RPMI7951 (cell line): Measurements from ENCODE around the gene MRPL34. TPM values are rescaled to one million over a fixed set of nuclear protein-coding genes. Genes with fewer than 3 reads are reported as not detected.
"Not testable (repeated sequence)": the region's sequence is repeated elsewhere in the genome, so short reads cannot be mapped to it uniquely, and the experiment has no call there.

ENCODE experiments used
- DNase-seq: peaks from one replicate; pipeline ENCODE4 v3.0.0-alpha.2; 2012; ENCODE audit warnings: low read depth
- total RNA-seq: library from RNA; depleted of rRNA; stranded (reverse); fragments of >200 nt; shearing (Covaris generic); gene quantifications from 2 replicates; pipeline ENCODE4 v1.2.3, GENCODE V29; 2014

Gene MRPL34
- total RNA-seq, 1 experiment from 2014 or later = 77.3 TPM

- no peak for DNase-seq
Observed at GRCh38 chr19:17285415-17286135, 20.1 kb upstream of the MRPL34 start.

DNA sequence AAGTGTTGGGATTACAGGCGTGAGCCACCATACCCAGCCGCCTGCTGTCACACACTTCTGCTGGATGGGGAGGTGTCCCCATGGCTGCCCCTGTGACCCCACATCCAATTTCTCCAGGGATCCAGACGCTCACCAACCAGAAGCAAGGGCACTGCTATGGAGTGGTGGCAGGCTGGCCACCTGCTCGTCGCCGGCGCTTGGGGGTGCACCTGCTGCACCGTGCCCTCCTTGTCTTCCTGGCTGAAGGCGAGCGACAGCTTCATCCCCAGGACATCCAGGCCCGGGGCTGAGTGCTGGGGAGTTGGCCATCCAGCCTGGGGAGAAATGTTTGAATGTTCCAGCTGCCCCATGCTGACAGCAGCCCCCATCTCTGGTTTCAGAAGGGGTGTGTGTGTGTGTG, 19.4 kb upstream of the MRPL34 start:
- no peak for DNase-seq

- DNase-seq = no peak
Observed at GRCh38 chr19:17286752-17287151, 18.9 kb upstream of the MRPL34 start.

DNA sequence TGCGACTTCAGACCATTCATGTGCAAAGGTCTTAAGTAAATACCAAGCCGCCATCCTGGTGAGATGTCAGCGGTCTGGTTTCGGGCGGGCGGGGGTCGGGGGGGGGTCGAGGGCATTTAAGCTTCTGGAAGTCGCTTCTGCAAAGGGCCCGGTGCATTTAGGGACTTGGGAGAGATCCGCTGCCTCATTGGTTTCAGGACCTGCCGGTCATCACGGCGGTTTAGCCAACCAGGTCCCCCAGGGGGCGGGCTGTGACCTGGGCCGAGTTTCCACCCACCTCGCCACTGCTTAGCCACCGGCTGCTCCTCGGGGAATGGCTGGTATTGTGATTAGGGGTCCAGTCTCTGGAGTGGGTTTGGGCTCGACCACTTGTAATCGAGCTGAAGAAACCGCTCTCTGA, 16.2 kb upstream of the MRPL34 start:
- peak; percentile 81 for DNase-seq

DNA sequence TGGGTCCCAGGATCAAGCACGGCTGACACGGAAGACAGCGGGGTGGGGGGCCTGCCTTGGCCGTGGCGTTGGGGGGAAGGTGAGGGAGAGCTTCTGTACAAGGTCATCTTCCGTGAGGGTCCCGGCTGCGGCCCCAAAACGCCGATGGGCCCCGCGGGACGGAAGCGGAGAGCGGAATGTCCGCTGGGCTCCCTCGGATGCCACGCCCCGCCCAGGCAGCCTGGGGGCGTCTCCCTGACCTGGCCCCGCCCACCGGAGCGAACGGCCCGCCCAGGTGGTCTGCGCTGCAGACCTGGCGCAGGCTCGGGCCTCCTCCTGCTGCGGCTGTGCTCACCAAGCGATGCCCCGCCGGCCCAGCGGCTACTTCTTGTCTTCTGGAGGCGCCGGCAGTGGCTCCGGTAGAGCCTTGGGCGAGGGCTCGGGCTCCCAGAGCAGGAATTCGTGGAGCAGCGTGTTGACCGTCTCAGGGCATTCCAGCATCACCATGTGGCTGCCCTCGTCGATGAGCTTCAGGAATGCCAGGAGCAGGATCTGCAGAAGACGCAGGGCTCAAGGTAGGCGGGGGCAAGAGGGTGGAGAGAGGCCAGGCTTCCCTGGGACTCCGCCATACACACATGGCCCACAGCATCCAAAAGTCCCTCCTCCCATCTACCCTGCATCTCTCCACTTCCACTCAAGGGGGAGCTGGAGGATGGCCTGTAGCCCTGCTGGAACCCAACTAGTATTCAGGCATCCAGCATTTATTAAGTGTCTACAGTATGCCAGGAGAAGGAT, 13.2 kb upstream of the MRPL34 start:
- DNase-seq = peak; percentile 91

DNA sequence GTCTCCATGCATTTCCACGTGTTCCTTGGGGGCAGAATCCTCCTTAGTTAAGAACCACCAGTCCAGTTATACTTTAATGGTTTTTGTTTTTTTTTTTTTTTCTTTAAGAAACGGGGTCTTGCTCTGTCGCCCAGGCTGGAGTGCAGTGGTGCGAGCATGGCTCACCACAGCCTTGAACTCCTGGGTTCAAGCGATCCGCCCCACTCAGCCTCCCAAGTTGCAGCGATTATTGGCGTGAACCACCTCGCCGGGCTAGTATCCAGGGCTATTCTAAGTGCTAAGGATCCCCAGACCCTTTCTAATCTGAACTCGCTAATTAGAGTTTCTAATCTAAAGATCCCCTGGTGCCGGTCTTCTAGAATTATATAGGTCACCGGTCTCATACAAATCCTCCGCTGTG, 12.1 kb upstream of the MRPL34 start:
- DNase-seq = no peak

GRCh38 chr19:17294051-17294891, 11.4 kb upstream of the MRPL34 start:
- DNase-seq = no peak

- not testable (repeated sequence) for DNase-seq
Observed at GRCh38 chr19:17295551-17295950, 10.1 kb upstream of the MRPL34 start.

DNA sequence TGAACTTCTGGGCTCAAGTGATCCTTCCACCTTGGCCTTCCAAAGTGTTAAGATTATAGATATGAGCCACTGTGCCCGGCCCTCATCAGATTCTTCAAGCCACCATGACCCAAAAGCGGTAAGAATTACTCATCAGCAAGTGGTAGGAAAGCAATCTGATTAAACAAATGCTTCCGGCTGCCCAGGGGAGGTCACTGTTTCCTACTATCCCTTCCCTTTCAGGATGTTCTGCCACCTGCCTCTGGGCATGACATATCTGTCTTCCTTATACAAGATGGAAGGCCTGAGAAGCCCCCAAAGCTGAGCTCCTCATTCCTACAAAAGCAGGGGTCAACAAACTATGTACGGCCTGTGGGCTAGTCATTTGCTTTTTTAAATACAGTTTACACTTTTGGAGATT, 9.4 kb upstream of the MRPL34 start:
- DNase-seq = peak; percentile 77

DNA sequence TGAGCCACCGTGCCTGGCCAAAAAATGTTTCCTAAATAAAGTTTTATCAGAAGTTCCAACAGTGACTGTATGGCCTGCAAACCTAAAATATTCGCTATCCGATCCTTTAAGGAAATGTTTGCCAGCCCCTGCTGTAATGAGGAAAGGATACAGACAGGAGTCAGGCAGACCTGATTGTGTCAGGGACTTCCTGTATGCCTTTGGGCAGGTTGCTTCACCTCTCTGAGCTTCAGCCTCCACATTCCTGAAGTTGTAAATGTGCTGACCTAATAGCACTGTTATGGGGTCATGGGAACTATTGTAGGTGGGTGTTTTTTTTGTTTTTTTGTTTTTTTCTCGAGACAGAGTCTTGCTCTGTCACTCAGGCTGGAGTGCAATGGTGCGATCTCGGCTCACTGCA, 8.7 kb upstream of the MRPL34 start:
- no peak for DNase-seq

DNA sequence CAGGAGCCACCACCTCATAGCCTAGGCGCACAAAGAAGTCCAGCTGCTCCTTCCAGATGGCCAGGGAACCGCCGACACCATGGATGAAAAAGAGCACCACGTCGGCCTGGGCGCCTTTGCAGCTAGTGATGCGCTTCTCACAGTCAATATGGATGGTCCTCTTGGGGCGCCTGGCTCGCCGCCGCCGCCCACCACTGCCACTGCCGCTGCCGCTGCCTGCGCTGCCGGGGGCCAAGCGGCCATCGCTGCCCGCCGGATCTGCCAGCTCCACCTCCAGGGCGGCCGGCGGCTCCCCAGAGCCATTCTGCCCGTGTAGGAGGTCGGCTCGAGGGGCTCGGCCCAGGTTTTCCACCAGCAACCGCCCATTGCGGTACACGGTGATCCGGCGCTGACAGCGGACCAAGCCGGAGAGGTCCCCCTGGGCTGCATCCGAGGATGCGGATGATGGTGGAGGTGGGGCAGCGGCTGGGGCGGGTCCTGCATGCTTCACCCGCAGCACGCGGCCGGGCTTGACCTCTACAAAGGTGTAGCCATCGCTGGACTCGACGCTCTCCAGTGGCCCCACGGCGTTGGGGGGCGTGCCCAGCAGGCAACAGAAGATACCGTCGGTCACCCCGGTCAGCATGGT, 4.6 kb upstream of the MRPL34 start:
- no peak for DNase-seq

DNA sequence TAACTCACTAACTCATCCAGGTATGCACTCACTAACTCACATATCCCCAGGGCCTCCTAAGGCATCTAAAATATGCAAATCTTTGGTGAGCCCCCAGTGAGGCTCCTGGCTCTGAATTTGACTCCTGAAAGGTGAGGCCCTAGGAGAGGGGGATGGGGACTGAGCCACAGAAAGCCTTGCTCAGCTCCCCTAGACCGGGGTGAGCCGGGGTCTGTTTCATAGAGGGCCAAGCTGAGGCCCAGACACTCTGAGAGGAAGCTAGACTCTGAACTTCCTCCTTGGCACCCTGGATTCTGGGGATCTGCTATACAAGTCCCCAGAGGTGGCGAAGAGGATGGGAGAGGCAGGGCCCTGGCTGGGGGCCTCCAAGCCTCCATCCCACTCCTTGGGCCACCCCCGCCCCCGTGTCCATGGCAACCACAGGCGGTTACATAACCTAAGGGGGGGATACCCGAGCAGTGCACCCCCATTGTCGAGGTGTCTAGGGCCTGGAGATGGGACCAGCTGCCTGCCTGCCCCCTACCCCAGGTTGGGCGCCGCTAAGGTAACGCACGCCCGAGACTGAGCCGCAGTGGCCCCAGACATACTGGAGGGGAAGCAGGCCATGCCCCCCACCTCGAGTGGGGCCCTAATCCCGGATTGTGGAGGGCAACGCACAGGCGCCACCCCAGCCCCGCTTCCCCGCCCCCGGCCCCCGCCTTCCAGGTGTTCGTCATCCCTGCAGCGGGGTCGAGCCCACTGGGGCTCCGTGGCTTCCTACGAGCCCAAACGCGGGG, 3.1 kb upstream of the MRPL34 start:
- DNase-seq = no peak

DNA sequence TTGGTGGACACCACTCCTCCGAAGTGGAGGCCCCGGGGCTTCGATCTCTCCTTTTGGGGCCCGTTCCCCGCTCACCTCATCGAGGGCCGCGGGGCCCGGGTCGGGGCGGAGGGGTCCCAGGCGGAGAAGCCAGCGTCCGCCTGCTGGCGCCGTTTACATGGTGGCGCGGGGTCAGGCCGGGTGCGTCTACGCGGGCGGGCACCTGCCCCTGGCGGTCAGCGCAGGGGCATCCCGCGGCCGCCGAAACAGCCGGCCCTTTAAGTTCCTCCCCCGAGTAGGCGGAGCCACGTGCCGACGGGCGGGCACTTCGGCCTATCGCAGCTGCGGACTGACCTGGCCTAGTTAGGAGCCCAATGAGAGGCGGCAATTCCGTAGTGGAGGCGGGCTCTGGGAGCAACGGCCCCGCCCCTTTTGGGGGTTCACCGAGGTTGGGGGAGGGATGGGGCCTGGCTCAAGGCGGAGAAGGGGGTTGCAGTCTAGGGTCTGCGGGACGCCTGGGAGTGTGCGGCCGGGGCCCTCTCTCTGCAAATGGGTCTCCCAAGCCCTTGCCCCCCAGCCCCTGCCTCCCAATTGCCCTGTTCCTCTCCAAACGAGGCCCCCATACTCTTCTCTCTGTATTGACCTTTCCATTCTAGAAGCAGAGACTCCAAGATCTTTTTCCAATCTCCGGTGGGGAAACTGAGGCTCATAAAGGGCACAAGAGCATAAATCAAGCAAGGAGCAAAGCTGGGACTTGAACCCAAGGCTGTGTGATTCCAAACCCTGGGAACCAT, 2.3 kb upstream of the MRPL34 start, which contains the start of gene ABHD8:
TSS of gene ABHD8 (minus strand) at position 259 of the 773 bp plus-strand sequence. CDS start 1,809 bp downstream, outside the sequence.
- DNase-seq = peak; percentile 91

GRCh38 chr19:17303940-17304267, 1.8 kb upstream of the MRPL34 start:
- DNase-seq = no peak

- DNase-seq = no peak
Observed at GRCh38 chr19:17304386-17305215, 1.1 kb upstream of the MRPL34 start.

- DNase-seq = no peak
Observed at GRCh38 chr19:17305216-17305516, 506 bp upstream of the MRPL34 start.

DNA sequence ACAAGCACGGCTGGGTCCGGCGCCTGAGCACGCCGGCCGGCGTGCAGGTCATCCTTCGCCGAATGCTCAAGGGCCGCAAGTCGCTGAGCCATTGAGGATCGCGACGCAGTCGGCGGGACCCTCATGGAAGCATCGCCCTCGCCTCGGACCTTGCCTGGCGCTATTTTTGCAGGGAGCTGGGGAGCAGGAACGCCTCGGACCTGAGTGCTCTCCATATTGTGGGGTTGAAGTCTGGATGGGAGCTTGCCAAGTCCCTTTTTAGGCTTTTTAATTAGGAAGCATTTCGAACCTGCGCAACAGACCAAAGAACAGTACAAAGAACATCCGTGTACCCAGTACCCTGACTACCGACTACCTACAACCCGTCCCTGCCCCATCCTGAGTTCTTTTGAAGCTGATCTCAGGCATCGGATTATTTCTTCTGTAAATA, 628 bp downstream of the MRPL34 start:
- DNase-seq = no peak

GRCh38 chr19:17307876-17308377, 2.3 kb downstream of the MRPL34 start:
- no peak for DNase-seq

- DNase-seq = peak; percentile 100
Observed at GRCh38 chr19:17309198-17309964, 3.7 kb downstream of the MRPL34 start, which contains the start of gene DDA1. DDA1 (plus strand) TSS chr19:17309563; CDS start chr19:17309655, 92 bp downstream.
